ENCODE measurements around the gene MBP. TPM values are rescaled to one million over a fixed set of nuclear protein-coding genes. Genes with fewer than 3 reads are reported as not detected.

MBP gene
- total RNA-seq, 1 donor from 2014 or later: 78.9 TPM

GRCh38 chr18:77054606-77055428 lies 77.8 kb downstream of the MBP start:
- peak overlapping the region; percentile 73 for H3K27ac ChIP-seq
- peak; percentile 91 for DNase-seq
- peak; percentile 67 for TF ChIP-seq CTCF (IDR thresholded peaks at IDR 0.05)
- no peak overlapping the region for H3K4me3 ChIP-seq
- no peaks in the 10 kb centered on the region for H3K36me3 ChIP-seq
- H3K9me3 ChIP-seq: no peaks in the 10 kb centered on the region
- intact Hi-C loops (cut with DNase I): no loop called here
- ATAC-seq: peak; percentile 88
- peaks cover 60% of the 10 kb centered on the region for H3K4me1 ChIP-seq
- H3K27me3 ChIP-seq: no peaks in the 10 kb centered on the region

GRCh38 chr18:77054288-77054605 lies 78.3 kb downstream of the MBP start:
- intact Hi-C loops (cut with DNase I): no loop called here
- ATAC-seq (no peak), DNase-seq (no peak)
- no peak overlapping the region for H3K4me3 ChIP-seq
- H3K9me3 ChIP-seq: no peaks in the 10 kb centered on the region
- H3K27ac ChIP-seq: peak overlapping the region; percentile 73
- TF ChIP-seq CTCF (IDR thresholded peaks at IDR 0.05): no peak
- no peaks in the 10 kb centered on the region for H3K27me3 ChIP-seq
- no peaks in the 10 kb centered on the region for H3K36me3 ChIP-seq
- H3K4me1 ChIP-seq: peaks cover 57% of the 10 kb centered on the region

GRCh38 chr18:77053616-77054287 lies 78.8 kb downstream of the MBP start:
- intact Hi-C loops (cut with DNase I): no loop called here
- H3K4me1 ChIP-seq: peaks cover 53% of the 10 kb centered on the region
- DNase-seq: no peak

GRCh38 chr18:77052983-77053309 lies 79.6 kb downstream of the MBP start:
- no peak for DNase-seq
- Histone ChIP-seq H3K4me3 (no peak overlapping the region), H3K9me3 (no peaks in the 10 kb centered on the region), H3K27ac (peak overlapping the region; percentile 73), H3K27me3 (no peaks in the 10 kb centered on the region), H3K36me3 (no peaks in the 10 kb centered on the region), H3K4me1 (peaks cover 49% of the 10 kb centered on the region)
- TF ChIP-seq CTCF (IDR thresholded peaks at IDR 0.05): no peak
- intact Hi-C loops (cut with DNase I): no loop called here
- ATAC-seq: peak; percentile 43

More at GRCh38 chr18:77053616-77054287, 78.8 kb downstream of the MBP start:
- no peaks in the 10 kb centered on the region for H3K36me3 ChIP-seq
- no peak for ATAC-seq
- H3K4me3 ChIP-seq: no peak overlapping the region
- H3K27ac ChIP-seq: peak overlapping the region; percentile 73
- no peaks in the 10 kb centered on the region for H3K27me3 ChIP-seq
- TF ChIP-seq CTCF (IDR thresholded peaks at IDR 0.05): no peak
- no peaks in the 10 kb centered on the region for H3K9me3 ChIP-seq

GRCh38 chr18:77052297-77052982 lies 80.1 kb downstream of the MBP start:
- H3K4me1 ChIP-seq: peaks cover 47% of the 10 kb centered on the region

More at GRCh38 chr18:77052297-77052982, 80.1 kb downstream of the MBP start:
- DNase-seq: no peak
- no peak for TF ChIP-seq CTCF (IDR thresholded peaks at IDR 0.05)
- Histone ChIP-seq H3K36me3 (no peaks in the 10 kb centered on the region), H3K27ac (peak overlapping the region; percentile 73), H3K9me3 (no peaks in the 10 kb centered on the region), H3K4me3 (no peak overlapping the region), H3K27me3 (no peaks in the 10 kb centered on the region)
- ATAC-seq: no peak
- intact Hi-C loops (cut with DNase I): no loop called here
